ENCODE data around the gene ROBO1.

DNA sequence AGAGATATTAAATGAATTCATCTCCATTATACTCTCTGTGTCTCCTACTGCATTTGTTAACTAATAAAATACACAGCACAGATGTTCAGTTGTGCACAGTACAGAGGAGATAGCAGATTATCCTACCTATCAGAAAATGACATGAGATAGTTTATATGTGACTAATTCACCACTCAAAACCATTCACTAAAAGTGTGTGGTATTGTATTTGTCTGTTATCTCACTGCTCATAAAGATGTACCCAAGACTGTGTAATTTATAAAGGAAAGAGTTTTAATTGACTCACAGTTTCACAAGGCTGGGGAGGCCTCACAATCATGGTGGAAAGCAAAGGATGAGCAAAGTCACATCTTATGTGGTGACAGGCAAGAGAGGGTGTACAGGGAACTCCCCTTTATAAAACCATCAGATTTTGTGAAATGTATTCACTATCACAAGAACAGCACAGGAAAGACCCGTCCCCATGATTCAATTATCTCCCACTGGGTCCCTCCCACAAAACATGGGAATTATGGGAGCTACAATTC is 936.3 kb downstream of the ROBO1 start:
- TF ChIP-seq, protein P1, sequence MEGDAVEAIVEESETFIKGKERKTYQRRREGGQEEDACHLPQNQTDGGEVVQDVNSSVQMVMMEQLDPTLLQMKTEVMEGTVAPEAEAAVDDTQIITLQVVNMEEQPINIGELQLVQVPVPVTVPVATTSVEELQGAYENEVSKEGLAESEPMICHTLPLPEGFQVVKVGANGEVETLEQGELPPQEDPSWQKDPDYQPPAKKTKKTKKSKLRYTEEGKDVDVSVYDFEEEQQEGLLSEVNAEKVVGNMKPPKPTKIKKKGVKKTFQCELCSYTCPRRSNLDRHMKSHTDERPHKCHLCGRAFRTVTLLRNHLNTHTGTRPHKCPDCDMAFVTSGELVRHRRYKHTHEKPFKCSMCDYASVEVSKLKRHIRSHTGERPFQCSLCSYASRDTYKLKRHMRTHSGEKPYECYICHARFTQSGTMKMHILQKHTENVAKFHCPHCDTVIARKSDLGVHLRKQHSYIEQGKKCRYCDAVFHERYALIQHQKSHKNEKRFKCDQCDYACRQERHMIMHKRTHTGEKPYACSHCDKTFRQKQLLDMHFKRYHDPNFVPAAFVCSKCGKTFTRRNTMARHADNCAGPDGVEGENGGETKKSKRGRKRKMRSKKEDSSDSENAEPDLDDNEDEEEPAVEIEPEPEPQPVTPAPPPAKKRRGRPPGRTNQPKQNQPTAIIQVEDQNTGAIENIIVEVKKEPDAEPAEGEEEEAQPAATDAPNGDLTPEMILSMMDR (IDR thresholded peaks at IDR 0.05), result no peak
- no peak for TF ChIP-seq EZH2phosphoT487 (IDR thresholded peaks at IDR 0.05)
